ENCODE data around the gene NR2F2. TPM values are rescaled to one million over a fixed set of nuclear protein-coding genes. Genes with fewer than 3 reads are reported as not detected.

Gene NR2F2
- total RNA-seq, 4 donors from 2014 or later, result 10.5 to 21.5 (median 18.9) TPM

DNA sequence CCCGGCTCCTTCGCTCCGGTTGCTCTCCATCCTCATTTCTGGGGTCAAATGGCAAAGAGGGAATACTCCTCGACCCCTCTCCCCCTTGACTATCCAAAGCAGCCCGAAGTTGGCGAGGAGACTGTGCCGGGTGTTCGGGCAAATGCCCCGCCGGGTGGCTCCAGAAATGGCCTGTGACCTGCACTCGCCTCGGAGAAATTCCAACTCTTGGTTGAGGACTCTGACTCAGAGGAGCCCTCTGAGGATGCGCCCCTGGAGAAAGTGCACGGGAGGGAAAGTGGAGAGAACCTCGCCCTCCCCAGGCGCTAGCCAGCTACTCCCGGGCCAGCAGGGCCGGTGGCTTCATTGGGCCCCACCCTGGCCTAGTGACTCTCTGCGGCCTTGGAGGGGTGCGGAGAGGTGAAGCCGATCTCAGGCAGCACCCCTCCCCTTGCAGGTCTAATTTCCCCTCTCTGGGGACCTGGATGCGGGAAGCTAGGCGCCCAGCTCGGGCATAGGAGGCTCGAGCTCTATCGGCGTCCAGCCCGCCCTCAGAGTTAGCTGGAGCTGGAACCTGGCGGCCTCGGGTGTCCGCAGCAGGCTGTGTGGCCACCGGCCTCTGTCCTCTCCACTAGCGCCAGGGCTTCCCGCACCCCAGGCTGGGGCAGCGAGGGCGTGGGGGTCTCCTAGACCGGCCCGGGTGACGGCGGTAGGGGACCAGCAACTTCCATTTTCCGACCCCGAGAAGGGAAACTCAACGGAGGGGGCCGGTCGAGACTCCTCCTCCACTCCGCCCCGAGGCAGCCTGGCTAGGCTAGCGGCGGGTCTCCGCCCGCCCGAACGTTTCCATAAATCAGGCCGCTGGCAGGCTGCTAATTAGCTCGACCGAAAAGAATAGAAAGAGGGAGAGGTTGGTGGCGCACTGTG is 29.4 kb downstream of the NR2F2 start:
- TF ChIP-seq, protein P1, sequence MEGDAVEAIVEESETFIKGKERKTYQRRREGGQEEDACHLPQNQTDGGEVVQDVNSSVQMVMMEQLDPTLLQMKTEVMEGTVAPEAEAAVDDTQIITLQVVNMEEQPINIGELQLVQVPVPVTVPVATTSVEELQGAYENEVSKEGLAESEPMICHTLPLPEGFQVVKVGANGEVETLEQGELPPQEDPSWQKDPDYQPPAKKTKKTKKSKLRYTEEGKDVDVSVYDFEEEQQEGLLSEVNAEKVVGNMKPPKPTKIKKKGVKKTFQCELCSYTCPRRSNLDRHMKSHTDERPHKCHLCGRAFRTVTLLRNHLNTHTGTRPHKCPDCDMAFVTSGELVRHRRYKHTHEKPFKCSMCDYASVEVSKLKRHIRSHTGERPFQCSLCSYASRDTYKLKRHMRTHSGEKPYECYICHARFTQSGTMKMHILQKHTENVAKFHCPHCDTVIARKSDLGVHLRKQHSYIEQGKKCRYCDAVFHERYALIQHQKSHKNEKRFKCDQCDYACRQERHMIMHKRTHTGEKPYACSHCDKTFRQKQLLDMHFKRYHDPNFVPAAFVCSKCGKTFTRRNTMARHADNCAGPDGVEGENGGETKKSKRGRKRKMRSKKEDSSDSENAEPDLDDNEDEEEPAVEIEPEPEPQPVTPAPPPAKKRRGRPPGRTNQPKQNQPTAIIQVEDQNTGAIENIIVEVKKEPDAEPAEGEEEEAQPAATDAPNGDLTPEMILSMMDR (IDR thresholded peaks at IDR 0.05; ENCODE audit: low read depth), result no peak

DNA sequence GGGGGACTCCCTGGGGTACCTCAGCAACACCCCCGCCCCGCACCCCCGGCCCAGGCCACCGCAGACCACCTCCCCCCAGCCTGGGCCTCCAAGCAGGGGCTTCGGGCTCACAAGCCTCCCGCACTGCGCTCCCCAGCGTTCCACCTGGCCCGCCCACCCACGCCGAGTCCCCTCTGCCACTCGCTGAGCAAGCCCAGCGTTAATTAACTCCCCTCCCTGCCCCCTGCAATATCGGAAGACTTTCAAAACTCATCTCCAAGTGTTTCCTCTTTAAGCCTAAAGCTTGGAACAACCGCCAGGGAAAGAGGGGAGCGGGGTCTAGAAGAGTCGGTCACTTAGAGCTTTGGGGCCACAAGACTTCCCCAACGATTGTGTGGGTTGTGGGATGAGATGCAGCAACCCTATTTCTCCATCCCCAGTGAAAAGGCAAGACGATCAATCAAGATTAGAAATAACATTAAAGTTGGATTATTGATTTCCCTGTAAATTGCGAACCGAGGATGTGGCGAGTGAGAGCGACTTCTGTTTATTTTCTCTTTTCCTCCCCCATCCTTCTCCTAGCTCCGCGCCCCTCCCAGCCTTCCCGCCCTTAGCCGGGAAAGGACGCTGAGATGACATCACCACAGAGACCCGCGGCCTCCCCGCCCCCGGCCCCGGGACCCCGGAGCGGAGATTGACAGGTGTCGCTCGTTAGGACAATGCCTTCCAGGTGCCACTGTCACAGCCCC is 30.2 kb downstream of the NR2F2 start:
- TF ChIP-seq, protein P1 (IDR thresholded peaks at IDR 0.05; ENCODE audit: low read depth), result no peak

DNA sequence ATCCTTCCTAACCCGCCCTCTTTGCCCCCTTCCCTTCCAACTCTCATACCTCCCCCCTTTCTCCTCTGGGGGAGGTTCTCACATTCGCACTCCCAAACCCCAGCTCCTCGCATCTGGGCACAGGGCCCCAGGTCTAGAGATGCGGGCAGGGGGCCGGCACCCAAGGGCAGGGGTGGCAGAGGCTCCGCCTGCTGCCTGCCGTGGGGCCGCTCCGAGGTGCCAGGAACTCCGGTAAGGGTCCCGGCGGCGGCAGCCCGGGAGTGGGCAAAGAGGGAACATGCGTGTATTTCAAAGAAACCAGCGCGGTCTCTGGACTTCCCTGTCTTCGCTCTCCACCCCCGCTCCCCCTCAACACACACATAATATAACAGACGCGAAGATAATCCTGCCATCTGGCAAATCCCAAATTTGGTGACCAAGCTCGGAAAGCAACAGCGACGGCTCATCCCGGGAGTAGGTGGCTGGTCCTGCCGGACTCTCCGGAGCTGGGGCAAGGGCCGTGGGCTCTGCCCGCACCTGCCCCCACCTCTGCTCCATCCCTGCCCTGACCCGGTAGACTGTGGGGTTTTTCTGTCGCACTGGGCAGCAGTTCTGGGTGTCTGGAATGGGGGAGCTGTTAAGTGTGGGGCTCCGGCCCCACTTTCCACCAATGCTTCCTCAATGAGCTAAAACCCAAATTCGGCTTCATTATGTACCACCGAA is 31.0 kb downstream of the NR2F2 start:
- TF ChIP-seq, protein P1 (IDR thresholded peaks at IDR 0.05; ENCODE audit: low read depth), result no peak

DNA sequence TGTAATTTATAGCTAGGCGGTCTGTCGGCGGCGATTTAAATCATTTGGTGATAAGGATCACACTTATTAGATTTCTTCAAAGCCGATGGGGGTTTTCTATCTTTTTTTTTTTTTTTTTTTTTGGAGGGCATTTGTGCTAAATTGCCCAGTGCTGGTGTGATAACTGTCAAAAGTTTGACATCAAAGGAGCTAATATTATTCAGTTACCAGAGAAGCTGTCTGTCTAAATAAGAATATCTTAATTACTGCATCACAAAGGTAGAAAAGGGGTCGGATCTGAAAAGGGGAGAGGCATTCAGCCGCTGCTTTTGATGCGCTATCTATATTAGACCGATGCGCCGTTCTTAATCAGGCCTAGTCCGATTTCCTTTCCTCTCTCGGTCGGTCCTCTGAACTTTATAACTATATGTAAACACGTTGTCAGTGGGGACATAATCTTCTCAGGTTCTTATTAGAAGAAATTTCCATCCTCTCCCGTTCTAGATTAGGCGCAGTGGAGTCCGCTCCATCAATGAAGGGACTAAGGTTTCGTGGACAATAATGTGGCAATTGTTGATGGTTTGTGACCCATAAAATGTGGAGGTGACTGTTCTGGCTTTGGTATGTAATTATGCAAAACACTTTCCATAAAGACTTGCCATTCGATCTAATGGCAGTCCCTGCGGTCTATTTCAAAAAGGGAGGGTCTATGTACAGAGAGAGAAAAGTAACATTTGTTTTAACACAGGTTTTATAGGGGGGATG is 31.7 kb downstream of the NR2F2 start:
- TF ChIP-seq, protein P1 (IDR thresholded peaks at IDR 0.05; ENCODE audit: low read depth), result no peak

DNA sequence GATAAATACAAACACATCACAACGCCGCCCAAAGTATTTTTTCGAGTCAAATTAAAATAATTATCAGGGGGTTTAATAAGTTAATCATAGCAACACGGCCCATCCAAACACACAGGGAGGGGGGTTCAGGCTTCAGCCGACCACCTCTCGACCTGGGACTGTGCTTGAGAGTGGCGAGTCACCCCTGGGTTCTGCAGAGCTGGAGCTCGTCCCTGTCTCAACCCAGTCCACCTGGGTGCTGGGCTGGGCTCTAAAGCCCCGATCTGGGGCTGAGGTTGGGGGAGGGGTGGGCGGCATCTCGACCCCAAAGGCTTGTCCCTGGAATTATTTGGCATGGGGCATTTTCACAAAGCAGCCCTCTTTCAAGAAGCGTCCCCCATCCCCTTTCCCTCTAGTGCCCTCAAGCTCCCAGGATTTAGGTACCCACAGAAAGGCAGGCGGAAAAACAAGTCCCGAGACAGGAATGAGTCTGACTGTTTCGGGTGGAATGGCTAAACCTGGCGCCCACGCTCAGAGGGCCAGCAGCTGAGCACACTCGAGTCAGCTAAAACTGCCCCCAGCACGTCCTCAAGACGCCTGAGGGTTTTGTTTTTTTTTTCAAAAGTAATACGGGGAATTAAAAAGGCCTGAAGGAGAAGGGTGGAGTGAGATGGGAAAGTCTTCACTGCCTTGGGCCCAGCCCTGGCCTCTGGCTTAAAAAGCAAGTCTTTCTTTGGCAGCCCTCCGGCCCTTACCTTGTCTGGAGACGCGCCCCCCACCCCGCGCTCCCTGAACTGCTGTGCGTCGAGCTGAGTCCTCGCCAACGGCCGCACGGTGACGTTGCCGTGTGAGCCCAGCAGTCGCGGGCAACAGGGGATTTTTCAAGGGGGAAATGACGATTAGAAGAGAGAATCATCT is 32.5 kb downstream of the NR2F2 start:
- TF ChIP-seq, protein P1 (IDR thresholded peaks at IDR 0.05; ENCODE audit: low read depth), result no peak

DNA sequence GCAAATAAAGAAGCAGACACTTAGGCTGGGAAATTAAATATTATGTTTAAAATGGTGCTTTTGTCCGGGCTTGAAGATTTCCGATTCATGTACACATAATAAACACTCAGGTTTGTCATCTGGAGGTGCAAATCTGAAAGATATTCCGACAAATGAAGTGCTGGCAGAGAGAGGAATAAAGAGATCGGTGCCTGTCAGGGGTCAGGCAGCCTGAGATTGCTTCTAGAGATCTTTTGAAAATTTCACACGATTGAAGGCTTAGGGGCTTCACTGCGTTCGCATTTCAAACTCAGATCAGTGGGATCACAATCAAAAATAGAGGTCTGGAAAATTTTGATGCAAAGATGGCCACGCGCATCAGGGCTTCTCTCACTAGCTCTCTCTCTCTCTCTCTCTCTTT is 33.2 kb downstream of the NR2F2 start:
- TF ChIP-seq, protein P1 (IDR thresholded peaks at IDR 0.05; ENCODE audit: low read depth), result no peak

Data from subcutaneous adipose tissue (tissue), 4 donors.